CD14-positive monocyte (primary cell): ENCODE results near the gene CDC7. TPM values are rescaled to one million over a fixed set of nuclear protein-coding genes. Genes with fewer than 3 reads are reported as not detected.
"Not testable (repeated sequence)": the region's sequence is repeated elsewhere in the genome, so short reads cannot be mapped to it uniquely, and the experiment has no call there.

ENCODE experiments used
- DNase-seq, 3 donors: peaks; one replicate each; pipeline ENCODE4 v3.0.0-alpha.2; 2011 to 2022
- H2AFZ ChIP-seq: 2 replicates; pipeline ENCODE4 v1.6.0; 2012; ENCODE audit warnings: mild to moderate bottlenecking, low read depth, low read length, inconsistent platforms; ENCODE audit not compliant: insufficient read depth, poor library complexity, severe bottlenecking
- H3K27ac ChIP-seq, 2 donors: 1 replicate in 1 of 2; 2 replicates in 1 of 2; pipeline ENCODE4 v1.5.1; 2012 to 2013; ENCODE audit warnings: low read length in 2 of 2, control low read depth in 1 of 2, inconsistent platforms in 1 of 2, low read depth in 1 of 2, mild to moderate bottlenecking in 1 of 2
- H3K27me3 ChIP-seq, 2 donors: one replicate each; pipeline versions ENCODE4 v1.6.0 to v1.6.1; 2011 to 2013; ENCODE audit warnings: low read length in 2 of 2; ENCODE audit not compliant: control insufficient read depth in 2 of 2, insufficient read depth in 2 of 2
- H3K36me3 ChIP-seq, 2 donors: replicated peaks in 1 of 2; 1 replicate in 1 of 2; 2 replicates in 1 of 2; pipeline versions ENCODE4 v1.5.1 to v1.6.1; 2012 to 2013; ENCODE audit warnings: low read length in 2 of 2, control low read depth in 1 of 2, inconsistent platforms in 1 of 2, mild to moderate bottlenecking in 1 of 2; ENCODE audit not compliant: insufficient read depth in 2 of 2, control insufficient read depth in 1 of 2
- H3K4me1 ChIP-seq, 2 donors: 1 replicate in 1 of 2; 2 replicates in 1 of 2; pipeline versions ENCODE4 v1.5.1 to v1.6.1; 2012 to 2013; ENCODE audit warnings: low read length in 2 of 2, control low read depth in 1 of 2, inconsistent platforms in 1 of 2, mild to moderate bottlenecking in 1 of 2, moderate library complexity in 1 of 2; ENCODE audit not compliant: insufficient read depth in 2 of 2, control insufficient read depth in 1 of 2
- H3K4me2 ChIP-seq: replicated peaks from 2 replicates; pipeline ENCODE3; 2012; ENCODE audit warnings: low read length, moderate library complexity, mild to moderate bottlenecking; ENCODE audit not compliant: poor library complexity, severe bottlenecking; ENCODE audit errors: extremely low read depth
- H3K4me3 ChIP-seq, 3 experiments: fragments of 200-600 bp in 1 of 3; sonication (generic) in 1 of 3; replicated peaks in 1 of 3; 1 replicate in 2 of 3; 2 replicates in 1 of 3; pipeline ENCODE4 v1.5.1; 2011 to 2013; ENCODE audit warnings: low read length in 3 of 3, mild to moderate bottlenecking in 3 of 3, control low read depth in 2 of 3, low read depth in 2 of 3, inconsistent platforms in 1 of 3, moderate library complexity in 1 of 3
- H3K79me2 ChIP-seq: 2 replicates; pipeline ENCODE4 v1.6.0; 2012; ENCODE audit warnings: mild to moderate bottlenecking, control low read depth, inconsistent platforms, low read length, moderate library complexity; ENCODE audit not compliant: insufficient read depth
- H3K9ac ChIP-seq: 2 replicates; pipeline ENCODE4 v1.6.0; 2017; ENCODE audit warnings: low read length, mild to moderate bottlenecking; ENCODE audit not compliant: insufficient read depth, poor library complexity, severe bottlenecking
- H3K9me3 ChIP-seq, 2 donors: replicated peaks in 1 of 2; 1 replicate in 1 of 2; 2 replicates in 1 of 2; pipeline versions ENCODE4 v1.5.1 to v1.6.1; 2012 to 2013; ENCODE audit warnings: low read length in 2 of 2, control low read depth in 1 of 2; ENCODE audit not compliant: control insufficient read depth in 1 of 2, insufficient read depth in 1 of 2
- H4K20me1 ChIP-seq: 2 replicates; pipeline ENCODE4 v1.6.0; 2012; ENCODE audit warnings: mild to moderate bottlenecking, low read length, control low read depth, moderate library complexity; ENCODE audit not compliant: insufficient read depth
- H3K27ac Mint-ChIP-seq, 7 donors: one replicate each; pipeline ENCODE4 v1.8.0; 2020; ENCODE audit warnings: mild to moderate bottlenecking in 7 of 7, mixed read lengths in 7 of 7, moderate library complexity in 6 of 7, inconsistent platforms in 2 of 7
- H3K27me3 Mint-ChIP-seq, 3 donors: one replicate each; pipeline ENCODE4 v1.8.0; 2021 to 2022; ENCODE audit warnings: low read depth in 3 of 3, mild to moderate bottlenecking in 3 of 3, mixed read lengths in 3 of 3, moderate library complexity in 3 of 3, inconsistent platforms in 1 of 3
- H3K36me3 Mint-ChIP-seq, 2 donors: one replicate each; pipeline ENCODE4 v1.8.0; 2020; ENCODE audit warnings: mixed read lengths in 2 of 2, inconsistent platforms in 1 of 2, mild to moderate bottlenecking in 1 of 2
- H3K4me1 Mint-ChIP-seq: one replicate; pipeline ENCODE4 v1.8.0; 2020; ENCODE audit warnings: mild to moderate bottlenecking, mixed read lengths
- H3K4me3 Mint-ChIP-seq, 2 donors: one replicate each; pipeline ENCODE4 v1.8.0; 2020; ENCODE audit warnings: mild to moderate bottlenecking in 2 of 2, mixed read lengths in 2 of 2, moderate library complexity in 1 of 2
- H3K9me3 Mint-ChIP-seq, 7 donors: one replicate each; pipeline ENCODE4 v1.8.0; 2020 to 2022; ENCODE audit warnings: mixed read lengths in 7 of 7, mild to moderate bottlenecking in 6 of 7, moderate library complexity in 6 of 7, inconsistent platforms in 2 of 7
- CTCF ChIP-seq: fragments of 200-600 bp; IDR thresholded peaks from one replicate; pipeline ENCODE4 v1.8.0; 2022; ENCODE audit warnings: antibody characterized with exemption, mild to moderate bottlenecking
- WGBS: methylation state at CpG from one replicate; pipeline ENCODE4 v1.1.5; 2013; ENCODE audit warnings: missing lambda C conversion rate; ENCODE audit not compliant: insufficient coverage; 5-methylcytosine and 5-hydroxymethylcytosine counted together
- intact Hi-C, 2 donors: fragments of 100-400 bp; cut with micrococcal nuclease; formaldehyde crosslinking; loops; one replicate each; pipeline versions ENCODE4 v1.15.0 to v1.15.1; 2023
- polyA plus RNA-seq, 3 donors: library from polyadenylated mRNA; depleted of rRNA in 1 of 3; unstranded in 2 of 3; stranded (reverse) in 1 of 3; fragments of 300-500 nt in 2 of 3; fragments of >200 nt in 1 of 3; fragmentation: Illumina TruSeq in 2 of 3; gene quantifications; 1 replicate in 2 of 3; 2 replicates in 1 of 3; pipeline ENCODE4 v1.2.3, GENCODE V29; 2012 to 2021

CDC7 gene
- polyA plus RNA-seq, 3 donors = 1.5 to 2.3 (median 1.5) TPM

- no peaks in the 10 kb centered on the region for H3K4me1 Mint-ChIP-seq
- no peaks in the 10 kb centered on the region for H3K27me3 ChIP-seq
- no peaks in the 10 kb centered on the region for H3K27me3 Mint-ChIP-seq
- no peak overlapping the region for H3K4me2 ChIP-seq
- no peaks in the 10 kb centered on the region for H4K20me1 ChIP-seq
- H3K9me3 Mint-ChIP-seq = peaks cover 0 to 2% (median 0%) of the 10 kb centered on the region in 7 donors
- no peak overlapping the region for H3K4me3 Mint-ChIP-seq
- no peaks in the 10 kb centered on the region for H3K4me1 ChIP-seq
- H3K36me3 Mint-ChIP-seq = peaks cover 59 to 75% of the 10 kb centered on the region in 2 donors
- WGBS = no CpG with 5 or more reads among the region's 1 CpG
- H3K36me3 ChIP-seq = peaks cover 26 to 79% of the 10 kb centered on the region in 2 donors
- intact Hi-C loops = loop anchor here (5.0 kb wide), 1 partner anchor 414 kb away; no protein-coding TSS in a partner anchor
- no peak overlapping the region for H3K4me3 ChIP-seq
- DNase-seq = no peak
- H3K27ac Mint-ChIP-seq = no peak overlapping the region
- no peaks in the 10 kb centered on the region for H3K79me2 ChIP-seq
- H2AFZ ChIP-seq = no peak overlapping the region
- no peak overlapping the region for H3K27ac ChIP-seq
- H3K9me3 ChIP-seq = no peaks in the 10 kb centered on the region
- no peak for TF ChIP-seq CTCF
- H3K9ac ChIP-seq = no peak overlapping the region
These were observed 13.1 kb downstream of the CDC7 start for GRCh38 chr1:91513706-91514105.

- H3K36me3 ChIP-seq = peaks cover 23 to 58% of the 10 kb centered on the region in 2 donors
- Mint-ChIP-seq H3K4me3 (no peak overlapping the region), H3K27ac (no peak overlapping the region)
These were observed 15.3 kb downstream of the CDC7 start for GRCh38 chr1:91515994-91516393.

GRCh38 chr1:91516605-91517004 lies 16.0 kb downstream of the CDC7 start:
- H4K20me1 ChIP-seq, H3K4me3 Mint-ChIP-seq, H3K27ac ChIP-seq, H3K4me3 ChIP-seq, H3K4me1 ChIP-seq, H3K27ac Mint-ChIP-seq, H3K4me1 Mint-ChIP-seq, intact Hi-C loops, H3K79me2 ChIP-seq, DNase-seq, H3K4me2 ChIP-seq, H3K9ac ChIP-seq, H3K9me3 Mint-ChIP-seq, H3K27me3 ChIP-seq, H3K9me3 ChIP-seq, H3K27me3 Mint-ChIP-seq, H2AFZ ChIP-seq: not testable (repeated sequence)
- 87% methylated on average over 3 of the region's 7 CpGs for WGBS
- peaks cover 40 to 62% of the 10 kb centered on the region in 2 donors for H3K36me3 Mint-ChIP-seq
- peaks cover 23 to 57% of the 10 kb centered on the region in 2 donors for H3K36me3 ChIP-seq

More at GRCh38 chr1:91515994-91516393, 15.3 kb downstream of the CDC7 start:
- intact Hi-C loops = no loop called here
- H3K4me2 ChIP-seq = no peak overlapping the region
- no peak overlapping the region for H3K4me3 ChIP-seq
- no peak overlapping the region for H3K9ac ChIP-seq
- H3K9me3 ChIP-seq = no peaks in the 10 kb centered on the region
- TF ChIP-seq CTCF = no peak
- WGBS = no CpG with 5 or more reads among the region's 3 CpGs
- no peaks in the 10 kb centered on the region for H3K27me3 ChIP-seq
- Mint-ChIP-seq H3K36me3 (peaks cover 40 to 64% of the 10 kb centered on the region in 2 donors), H3K9me3 (peaks cover 0 to 2% (median 0%) of the 10 kb centered on the region in 7 donors), H3K4me1 (no peaks in the 10 kb centered on the region), H3K27me3 (no peaks in the 10 kb centered on the region)
- DNase-seq = no peak
- no peaks in the 10 kb centered on the region for H4K20me1 ChIP-seq
- H2AFZ ChIP-seq = no peak overlapping the region
- no peaks in the 10 kb centered on the region for H3K79me2 ChIP-seq
- H3K4me1 ChIP-seq = no peaks in the 10 kb centered on the region
- H3K27ac ChIP-seq = no peak overlapping the region
